ENCODE measurements around the gene SPZ1. TPM values are rescaled to one million over a fixed set of nuclear protein-coding genes. Genes with fewer than 3 reads are reported as not detected.
"Not testable (repeated sequence)": the region's sequence is repeated elsewhere in the genome, so short reads cannot be mapped to it uniquely, and the experiment has no call there.

The SPZ1 gene
- total RNA-seq, 2 experiments from 2014 or later = not detected

GRCh38 chr5:80339116-80339515 lies 19.3 kb downstream of the SPZ1 start:
- Mint-ChIP-seq H3K27ac (no peak overlapping the region), H3K4me1 (ENCODE audit: low read depth) (no peaks in the 10 kb centered on the region), H3K36me3 (ENCODE audit: low read depth) (no peaks in the 10 kb centered on the region), H3K4me3 (no peak overlapping the region), H3K9me3 (no peaks in the 10 kb centered on the region), H3K27me3 (ENCODE audit: low read depth) (peaks cover 7% of the 10 kb centered on the region)
- no peak for DNase-seq
- intact Hi-C loops (cut with micrococcal nuclease) = no loop called here
- CTCF ChIA-PET = no interaction called here

GRCh38 chr5:80341016-80341775 lies 21.4 kb downstream of the SPZ1 start:
- CTCF ChIA-PET = interaction anchor here (0.6 to 0.8 kb wide), 2 partner anchors 10 to 750 kb away, joined by 3 to 6 read pairs; no protein-coding TSS in a partner anchor
- no peak overlapping the region for H3K4me3 Mint-ChIP-seq
- DNase-seq = no peak
- intact Hi-C loops (cut with micrococcal nuclease) = loop anchor here (10.0 kb wide), 1 partner anchor 824 kb away; no protein-coding TSS in a partner anchor
- no peaks in the 10 kb centered on the region for H3K9me3 Mint-ChIP-seq
- no peaks in the 10 kb centered on the region for H3K36me3 Mint-ChIP-seq (ENCODE audit: low read depth)
- H3K27ac Mint-ChIP-seq = no peak overlapping the region
- peaks cover 5% of the 10 kb centered on the region for H3K27me3 Mint-ChIP-seq (ENCODE audit: low read depth)
- no peaks in the 10 kb centered on the region for H3K4me1 Mint-ChIP-seq (ENCODE audit: low read depth)

GRCh38 chr5:80343067-80343466 lies 23.3 kb downstream of the SPZ1 start:
- intact Hi-C loops (cut with micrococcal nuclease) = loop anchor here (10.0 kb wide), 1 partner anchor 822 kb away; no protein-coding TSS in a partner anchor
- H3K27me3 Mint-ChIP-seq (ENCODE audit: low read depth) = peaks cover 5% of the 10 kb centered on the region
- no peaks in the 10 kb centered on the region for H3K9me3 Mint-ChIP-seq
- no peak overlapping the region for H3K4me3 Mint-ChIP-seq
- no peaks in the 10 kb centered on the region for H3K4me1 Mint-ChIP-seq (ENCODE audit: low read depth)
- no peak overlapping the region for H3K27ac Mint-ChIP-seq
- no peak for DNase-seq
- no peaks in the 10 kb centered on the region for H3K36me3 Mint-ChIP-seq (ENCODE audit: low read depth)
- CTCF ChIA-PET = no interaction called here

GRCh38 chr5:80346055-80346454 lies 26.3 kb downstream of the SPZ1 start:
- intact Hi-C loops (cut with micrococcal nuclease) = loop anchor here (1.0 to 10.0 kb wide), 4 partner anchors 61 to 849 kb away; no protein-coding TSS in a partner anchor
- DNase-seq = peak; percentile 63
- Mint-ChIP-seq H3K9me3 (no peaks in the 10 kb centered on the region), H3K27ac (no peak overlapping the region), H3K27me3 (ENCODE audit: low read depth) (peaks cover 4% of the 10 kb centered on the region), H3K36me3 (ENCODE audit: low read depth) (no peaks in the 10 kb centered on the region), H3K4me3 (no peak overlapping the region), H3K4me1 (ENCODE audit: low read depth) (no peaks in the 10 kb centered on the region)
- CTCF ChIA-PET = interaction anchor here (1.0 to 1.1 kb wide), 2 partner anchors 254 to 328 kb away, joined by 3 to 4 read pairs; no protein-coding TSS in a partner anchor

GRCh38 chr5:80348171-80348570 lies 28.4 kb downstream of the SPZ1 start:
- H3K4me3 Mint-ChIP-seq = no peak overlapping the region
- CTCF ChIA-PET = no interaction called here
- H3K36me3 Mint-ChIP-seq (ENCODE audit: low read depth) = no peaks in the 10 kb centered on the region
- H3K4me1 Mint-ChIP-seq (ENCODE audit: low read depth) = no peaks in the 10 kb centered on the region
- intact Hi-C loops (cut with micrococcal nuclease) = loop anchor here (10.0 kb wide), 1 partner anchor 817 kb away; no protein-coding TSS in a partner anchor
- DNase-seq = no peak
- H3K27me3 Mint-ChIP-seq (ENCODE audit: low read depth) = no peaks in the 10 kb centered on the region
- H3K27ac Mint-ChIP-seq = no peak overlapping the region
- H3K9me3 Mint-ChIP-seq = no peaks in the 10 kb centered on the region

- H3K4me1 Mint-ChIP-seq (ENCODE audit: low read depth); H3K4me3 Mint-ChIP-seq; H3K36me3 Mint-ChIP-seq (ENCODE audit: low read depth); H3K27ac Mint-ChIP-seq; H3K9me3 Mint-ChIP-seq; DNase-seq; H3K27me3 Mint-ChIP-seq (ENCODE audit: low read depth); CTCF ChIA-PET; intact Hi-C loops (cut with micrococcal nuclease): not testable (repeated sequence)
Measured at GRCh38 chr5:80351019-80351418, 31.2 kb downstream of the SPZ1 start.

GRCh38 chr5:80355686-80356085 lies 35.9 kb downstream of the SPZ1 start:
- Mint-ChIP-seq H3K27ac (no peak overlapping the region), H3K4me1 (ENCODE audit: low read depth) (no peaks in the 10 kb centered on the region), H3K4me3 (no peak overlapping the region), H3K36me3 (ENCODE audit: low read depth) (no peaks in the 10 kb centered on the region), H3K9me3 (no peaks in the 10 kb centered on the region), H3K27me3 (ENCODE audit: low read depth) (no peaks in the 10 kb centered on the region)
- CTCF ChIA-PET = no interaction called here
- no peak for DNase-seq
- intact Hi-C loops (cut with micrococcal nuclease) = no loop called here

- Mint-ChIP-seq H3K4me3 (no peak overlapping the region), H3K4me1 (ENCODE audit: low read depth) (no peaks in the 10 kb centered on the region), H3K27me3 (ENCODE audit: low read depth) (no peaks in the 10 kb centered on the region), H3K27ac (no peak overlapping the region), H3K36me3 (ENCODE audit: low read depth) (no peaks in the 10 kb centered on the region), H3K9me3 (no peaks in the 10 kb centered on the region)
- intact Hi-C loops (cut with micrococcal nuclease) = no loop called here
- DNase-seq = no peak
- CTCF ChIA-PET = interaction anchor here (0.7 kb wide), 1 partner anchor 29 kb away, joined by 3 read pairs; no protein-coding TSS in a partner anchor
Measured at GRCh38 chr5:80357671-80358070, 37.9 kb downstream of the SPZ1 start.

- CTCF ChIA-PET = no interaction called here
Measured at GRCh38 chr5:80360914-80361444, 41.2 kb downstream of the SPZ1 start.

GRCh38 chr5:80364892-80365291 lies 45.1 kb downstream of the SPZ1 start:
- intact Hi-C loops (cut with micrococcal nuclease) = no loop called here
- CTCF ChIA-PET = interaction anchor here (0.7 kb wide), 1 partner anchor 145 kb away, joined by 3 read pairs; no protein-coding TSS in a partner anchor

More at GRCh38 chr5:80360914-80361444, 41.2 kb downstream of the SPZ1 start:
- no peak overlapping the region for H3K4me3 Mint-ChIP-seq
- H3K36me3 Mint-ChIP-seq (ENCODE audit: low read depth) = no peaks in the 10 kb centered on the region
- no peaks in the 10 kb centered on the region for H3K9me3 Mint-ChIP-seq
- intact Hi-C loops (cut with micrococcal nuclease) = no loop called here
- H3K4me1 Mint-ChIP-seq (ENCODE audit: low read depth) = no peaks in the 10 kb centered on the region
- no peak for DNase-seq
- H3K27me3 Mint-ChIP-seq (ENCODE audit: low read depth) = no peaks in the 10 kb centered on the region
- H3K27ac Mint-ChIP-seq = no peak overlapping the region

GRCh38 chr5:80368661-80369480 lies 49.1 kb downstream of the SPZ1 start:
- Mint-ChIP-seq H3K4me1 (ENCODE audit: low read depth) (no peaks in the 10 kb centered on the region), H3K36me3 (ENCODE audit: low read depth) (no peaks in the 10 kb centered on the region), H3K9me3 (no peaks in the 10 kb centered on the region), H3K27me3 (ENCODE audit: low read depth) (no peaks in the 10 kb centered on the region), H3K27ac (no peak overlapping the region), H3K4me3 (no peak overlapping the region)
- CTCF ChIA-PET = no interaction called here
- intact Hi-C loops (cut with micrococcal nuclease) = no loop called here
- no peak for DNase-seq

More at GRCh38 chr5:80364892-80365291, 45.1 kb downstream of the SPZ1 start:
- DNase-seq = no peak
- no peaks in the 10 kb centered on the region for H3K36me3 Mint-ChIP-seq (ENCODE audit: low read depth)
- no peak overlapping the region for H3K27ac Mint-ChIP-seq
- no peaks in the 10 kb centered on the region for H3K9me3 Mint-ChIP-seq
- H3K4me1 Mint-ChIP-seq (ENCODE audit: low read depth) = no peaks in the 10 kb centered on the region
- H3K27me3 Mint-ChIP-seq (ENCODE audit: low read depth) = no peaks in the 10 kb centered on the region
- H3K4me3 Mint-ChIP-seq = no peak overlapping the region

- no peaks in the 10 kb centered on the region for H3K4me1 Mint-ChIP-seq (ENCODE audit: low read depth)
- intact Hi-C loops (cut with micrococcal nuclease) = no loop called here
- CTCF ChIA-PET = no interaction called here
- no peak overlapping the region for H3K4me3 Mint-ChIP-seq
- no peaks in the 10 kb centered on the region for H3K9me3 Mint-ChIP-seq
- H3K27me3 Mint-ChIP-seq (ENCODE audit: low read depth) = no peaks in the 10 kb centered on the region
- no peaks in the 10 kb centered on the region for H3K36me3 Mint-ChIP-seq (ENCODE audit: low read depth)
- H3K27ac Mint-ChIP-seq = no peak overlapping the region
- DNase-seq = no peak
Measured at GRCh38 chr5:80369521-80369920, 49.7 kb downstream of the SPZ1 start.
